Measurements from ENCODE around the gene RAB44.

Gene RAB44

GRCh38 chr6:36663504-36664446, 33.9 kb upstream of the RAB44 start:
- no peak for DNase-seq (ENCODE audit: low read depth)
- H3K4me3 ChIP-seq (ENCODE audit: low read length), result no peak overlapping the region
- TF ChIP-seq CTCF (conservative IDR thresholded peaks at IDR 0.05; ENCODE audit: low read length), result no peak

GRCh38 chr6:36665180-36665579, 32.4 kb upstream of the RAB44 start:
- H3K4me3 ChIP-seq (ENCODE audit: low read length), result no peak overlapping the region
- TF ChIP-seq CTCF (conservative IDR thresholded peaks at IDR 0.05; ENCODE audit: low read length), result no peak
- no peak for DNase-seq (ENCODE audit: low read depth)

- no peak for TF ChIP-seq CTCF (conservative IDR thresholded peaks at IDR 0.05; ENCODE audit: low read length)
- no peak for DNase-seq (ENCODE audit: low read depth)
- no peak overlapping the region for H3K4me3 ChIP-seq (ENCODE audit: low read length)
Observed at GRCh38 chr6:36666287-36666686, 31.3 kb upstream of the RAB44 start.

GRCh38 chr6:36666826-36667591, 30.6 kb upstream of the RAB44 start:
- no peak overlapping the region for H3K4me3 ChIP-seq (ENCODE audit: low read length)
- no peak for TF ChIP-seq CTCF (conservative IDR thresholded peaks at IDR 0.05; ENCODE audit: low read length)
- DNase-seq (ENCODE audit: low read depth), result peak; percentile 98

GRCh38 chr6:36668591-36668990, 29.0 kb upstream of the RAB44 start:
- no peak for TF ChIP-seq CTCF (conservative IDR thresholded peaks at IDR 0.05; ENCODE audit: low read length)
- no peak for DNase-seq (ENCODE audit: low read depth)
- no peak overlapping the region for H3K4me3 ChIP-seq (ENCODE audit: low read length)

GRCh38 chr6:36669002-36669401, 28.6 kb upstream of the RAB44 start:
- TF ChIP-seq CTCF (conservative IDR thresholded peaks at IDR 0.05; ENCODE audit: low read length), result no peak
- no peak for DNase-seq (ENCODE audit: low read depth)
- no peak overlapping the region for H3K4me3 ChIP-seq (ENCODE audit: low read length)

Data from AG10803 (cell line).